ENCODE data around the gene NTN5.

NTN5 gene

DNA sequence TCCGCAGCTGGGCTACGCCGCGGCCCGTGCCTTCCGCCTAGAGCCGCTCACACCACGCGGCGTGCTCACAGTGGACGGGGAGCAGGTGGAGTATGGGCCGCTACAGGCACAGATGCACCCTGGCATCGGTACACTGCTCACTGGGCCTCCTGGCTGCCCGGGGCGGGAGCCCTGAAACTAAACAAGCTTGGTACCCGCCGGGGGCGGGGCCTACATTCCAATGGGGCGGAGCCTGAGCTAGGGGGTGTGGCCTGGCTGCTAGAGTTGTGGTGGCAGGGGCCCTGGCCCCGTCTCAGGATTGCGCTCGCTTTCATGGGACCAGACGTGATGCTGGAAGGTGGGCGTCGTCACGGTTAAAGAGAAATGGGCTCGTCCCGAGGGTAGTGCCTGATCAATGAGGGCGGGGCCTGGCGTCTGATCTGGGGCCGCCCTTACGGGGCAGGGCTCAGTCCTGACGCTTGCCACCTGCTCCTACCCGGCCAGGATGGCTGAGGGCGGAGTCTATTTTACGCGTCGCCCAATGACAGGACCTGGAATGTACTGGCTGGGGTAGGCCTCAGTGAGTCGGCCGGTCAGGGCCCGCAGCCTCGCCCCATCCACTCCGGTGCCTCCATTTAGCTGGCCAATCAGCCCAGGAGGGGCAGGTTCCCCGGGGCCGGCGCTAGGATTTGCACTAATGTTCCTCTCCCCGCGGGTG is 43.1 kb downstream of the NTN5 start:
- no peak for DNase-seq (ENCODE audit: low read depth, low spot score)

DNA sequence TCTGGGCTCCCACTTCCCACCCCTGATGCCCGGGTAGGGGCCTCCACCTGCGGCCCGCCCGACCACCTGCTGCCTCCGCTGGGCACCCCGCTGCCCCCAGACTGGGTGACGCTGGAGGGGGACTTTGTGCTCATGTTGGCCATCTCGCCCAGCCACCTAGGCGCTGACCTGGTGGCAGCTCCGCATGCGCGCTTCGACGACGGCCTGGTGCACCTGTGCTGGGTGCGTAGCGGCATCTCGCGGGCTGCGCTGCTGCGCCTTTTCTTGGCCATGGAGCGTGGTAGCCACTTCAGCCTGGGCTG is 43.6 kb downstream of the NTN5 start:
- DNase-seq (ENCODE audit: low read depth, low spot score) = no peak

DNA sequence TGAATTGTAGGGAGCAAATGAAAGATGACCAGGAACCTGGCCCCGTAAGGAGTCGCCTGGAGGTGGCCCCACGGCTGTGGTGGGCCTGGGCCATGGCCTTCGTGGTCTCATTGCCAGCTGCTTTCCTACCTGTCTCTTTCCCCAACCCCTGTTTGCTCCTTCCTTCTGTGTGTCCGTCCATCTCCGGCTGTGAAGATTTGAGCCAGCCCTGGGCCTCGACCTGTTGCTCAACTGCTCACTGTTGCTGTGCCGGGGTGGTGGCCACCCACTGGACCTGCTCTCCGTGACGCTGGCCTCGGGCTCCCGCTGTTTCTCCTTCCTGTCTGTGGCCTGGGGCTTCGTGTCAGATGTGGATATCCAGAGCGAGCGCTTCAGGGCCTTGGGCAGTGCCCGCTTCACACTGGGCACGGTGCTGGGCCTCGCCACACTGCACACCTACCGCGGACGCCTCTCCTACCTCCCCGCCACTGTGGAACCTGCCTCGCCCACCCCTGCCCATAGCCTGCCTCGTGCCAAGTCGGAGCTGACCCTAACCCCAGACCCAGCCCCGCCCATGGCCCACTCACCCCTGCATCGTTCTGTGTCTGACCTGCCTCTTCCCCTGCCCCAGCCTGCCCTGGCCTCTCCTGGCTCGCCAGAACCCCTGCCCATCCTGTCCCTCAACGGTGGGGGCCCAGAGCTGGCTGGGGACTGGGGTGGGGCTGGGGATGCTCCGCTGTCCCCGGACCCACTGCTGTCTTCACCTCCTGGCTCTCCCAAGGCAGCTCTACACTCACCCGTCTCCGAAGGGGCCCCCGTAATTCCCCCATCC is 44.1 kb downstream of the NTN5 start:
- DNase-seq (ENCODE audit: low read depth, low spot score) = no peak

DNA sequence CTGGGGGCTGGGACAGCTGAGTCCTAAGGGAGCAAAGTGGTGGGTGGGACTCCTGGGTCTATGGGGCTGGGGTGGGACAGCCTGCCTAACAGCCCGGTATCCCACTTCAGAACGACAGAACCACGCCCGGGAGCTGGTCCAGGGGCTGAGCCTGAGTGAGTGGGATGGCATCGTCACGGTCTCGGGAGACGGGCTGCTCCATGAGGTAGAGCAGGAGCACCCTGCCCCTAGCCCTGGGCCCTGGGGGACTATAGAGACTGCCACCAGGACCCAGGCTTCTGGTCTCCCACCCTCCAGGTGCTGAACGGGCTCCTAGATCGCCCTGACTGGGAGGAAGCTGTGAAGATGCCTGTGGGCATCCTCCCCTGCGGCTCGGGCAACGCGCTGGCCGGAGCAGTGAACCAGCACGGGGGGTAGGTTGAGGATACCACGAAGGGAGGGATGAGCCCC is 44.9 kb downstream of the NTN5 start:
- no peak for DNase-seq (ENCODE audit: low read depth, low spot score)

DNA sequence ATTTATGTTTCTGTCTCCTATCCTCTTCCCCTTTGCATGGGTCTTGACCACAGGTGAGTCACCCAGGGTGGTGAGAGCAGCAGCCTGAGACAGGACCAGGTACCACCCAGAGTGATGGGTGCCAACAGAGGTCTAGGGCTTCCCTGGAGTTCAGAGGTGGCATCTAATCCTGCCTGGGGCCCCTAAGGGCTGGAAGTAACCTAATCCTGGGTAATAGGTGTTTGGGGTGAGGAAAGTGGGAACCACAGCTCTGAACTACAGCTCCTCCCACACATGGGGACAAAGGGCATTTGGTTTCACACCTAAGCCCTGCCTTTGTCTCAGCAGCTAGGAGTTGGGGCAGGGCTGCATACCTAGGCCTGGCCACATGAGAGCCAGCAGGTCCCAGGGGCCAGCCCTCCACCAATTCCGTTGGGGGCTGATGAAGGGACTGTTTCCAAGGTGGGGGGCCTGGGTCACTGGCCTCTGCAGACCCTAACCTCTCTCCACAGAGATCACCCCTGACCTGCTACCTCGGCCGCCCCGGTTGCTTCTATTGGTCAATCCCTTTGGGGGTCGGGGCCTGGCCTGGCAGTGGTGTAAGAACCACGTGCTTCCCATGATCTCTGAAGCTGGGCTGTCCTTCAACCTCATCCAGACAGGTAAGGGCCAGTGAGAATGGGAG is 45.5 kb downstream of the NTN5 start:
- no peak for DNase-seq (ENCODE audit: low read depth, low spot score)

DNA sequence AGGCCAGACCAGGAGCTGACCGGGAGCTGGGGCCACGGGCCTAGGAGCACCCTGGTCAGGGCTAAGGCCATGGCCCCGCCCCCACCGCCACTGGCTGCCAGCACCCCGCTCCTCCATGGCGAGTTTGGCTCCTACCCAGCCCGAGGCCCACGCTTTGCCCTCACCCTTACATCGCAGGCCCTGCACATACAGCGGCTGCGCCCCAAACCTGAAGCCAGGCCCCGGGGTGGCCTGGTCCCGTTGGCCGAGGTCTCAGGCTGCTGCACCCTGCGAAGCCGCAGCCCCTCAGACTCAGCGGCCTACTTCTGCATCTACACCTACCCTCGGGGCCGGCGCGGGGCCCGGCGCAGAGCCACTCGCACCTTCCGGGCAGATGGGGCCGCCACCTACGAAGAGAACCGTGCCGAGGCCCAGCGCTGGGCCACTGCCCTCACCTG is 46.9 kb downstream of the NTN5 start:
- DNase-seq (ENCODE audit: low read depth, low spot score) = no peak

DNA sequence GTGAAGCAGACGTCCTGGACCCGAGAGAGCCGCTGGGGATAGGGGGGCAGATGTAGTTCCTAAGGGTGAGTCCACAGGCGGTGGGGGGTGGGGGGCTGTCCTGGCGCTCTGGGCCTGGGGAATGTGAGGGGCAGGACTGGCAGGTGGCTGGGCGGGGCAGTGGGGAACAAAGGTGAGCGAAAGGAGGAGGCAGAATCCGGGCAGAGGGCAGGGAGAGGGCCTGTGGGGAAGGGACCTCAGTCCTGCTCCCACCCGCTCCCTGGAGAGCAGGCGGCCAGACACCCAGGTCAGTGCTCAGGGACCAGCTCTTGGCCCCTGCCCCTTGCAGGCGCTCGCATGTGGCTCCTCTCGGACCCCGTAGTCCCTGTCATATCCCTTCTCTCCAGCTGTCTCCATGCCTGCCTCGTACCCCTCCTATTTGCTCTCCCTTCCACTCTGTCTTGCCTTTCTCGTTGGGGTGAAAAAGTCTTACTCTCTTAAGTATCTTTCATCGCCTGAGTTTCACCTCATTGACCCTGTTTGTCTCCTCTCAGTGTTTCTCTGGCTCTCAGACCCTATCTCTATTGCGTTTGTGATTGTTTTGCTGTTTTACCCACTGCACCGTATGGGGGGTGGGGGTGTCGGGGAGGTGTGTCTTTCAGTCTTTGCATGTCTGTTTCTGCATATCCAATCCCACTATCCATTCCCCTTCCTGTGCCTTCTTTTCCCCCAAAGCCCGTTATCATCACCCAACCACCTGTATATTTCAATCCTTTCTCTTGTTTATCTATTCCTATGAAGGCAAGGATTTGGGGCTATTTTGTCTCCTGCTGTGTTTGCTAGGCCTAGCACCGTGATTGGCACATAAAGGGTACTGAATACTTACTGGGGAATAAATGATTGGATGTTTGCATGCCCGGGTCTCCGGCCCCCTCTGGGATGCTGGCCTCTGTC is 47.8 kb downstream of the NTN5 start:
- DNase-seq (ENCODE audit: low read depth, low spot score) = no peak

DNA sequence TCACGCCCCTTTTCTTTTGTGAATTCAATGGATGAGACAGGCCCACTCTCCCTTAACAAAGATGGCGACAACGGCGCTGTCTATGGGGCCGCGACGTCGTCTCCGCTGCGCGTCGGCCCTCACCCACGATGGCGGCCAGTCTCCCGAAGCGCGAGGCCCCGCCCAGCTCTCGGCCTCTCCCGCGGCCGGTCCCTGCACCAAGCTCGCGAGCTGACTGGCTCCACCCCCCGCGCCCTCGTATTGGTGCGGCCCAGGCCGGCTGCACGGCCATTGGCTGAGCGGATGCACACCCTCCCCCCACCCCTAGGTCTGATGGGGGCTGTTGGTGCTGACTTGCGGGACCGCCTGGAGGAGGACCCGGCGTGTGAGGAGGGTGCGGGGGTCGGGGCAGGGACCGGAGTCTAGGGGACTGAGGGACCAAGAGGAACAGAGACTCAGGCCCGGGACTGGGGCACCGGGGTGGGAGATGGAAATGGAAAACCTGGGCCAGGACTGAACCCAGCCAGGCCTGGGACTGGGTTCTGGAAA is 48.7 kb downstream of the NTN5 start:
- no peak for DNase-seq (ENCODE audit: low read depth, low spot score)

DNA sequence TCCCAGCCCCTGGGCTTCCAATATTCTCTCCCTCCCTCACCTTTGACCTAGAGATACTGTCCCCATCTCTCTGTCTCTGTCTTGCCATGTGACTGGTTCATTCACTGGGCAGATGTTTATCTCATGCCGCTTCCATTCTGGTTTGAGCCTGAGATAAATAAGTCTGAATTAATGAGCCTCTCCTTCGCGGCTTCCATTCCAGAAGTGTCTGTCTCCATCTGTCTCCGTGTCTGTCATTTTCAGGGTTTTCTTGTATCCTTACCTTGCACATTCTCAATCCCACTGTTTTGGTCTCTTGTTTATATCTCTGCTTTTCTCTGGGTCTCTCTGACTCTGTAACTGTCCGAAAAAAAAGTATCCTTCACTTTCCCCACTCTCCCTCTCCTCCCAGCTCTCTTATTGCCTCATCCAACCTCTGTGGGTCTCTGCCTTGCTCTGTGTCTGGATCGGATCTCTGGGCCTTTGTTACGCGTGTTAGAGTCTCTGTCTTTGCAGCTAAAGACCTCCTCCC is 49.2 kb downstream of the NTN5 start:
- no peak for DNase-seq (ENCODE audit: low read depth, low spot score)

DNA sequence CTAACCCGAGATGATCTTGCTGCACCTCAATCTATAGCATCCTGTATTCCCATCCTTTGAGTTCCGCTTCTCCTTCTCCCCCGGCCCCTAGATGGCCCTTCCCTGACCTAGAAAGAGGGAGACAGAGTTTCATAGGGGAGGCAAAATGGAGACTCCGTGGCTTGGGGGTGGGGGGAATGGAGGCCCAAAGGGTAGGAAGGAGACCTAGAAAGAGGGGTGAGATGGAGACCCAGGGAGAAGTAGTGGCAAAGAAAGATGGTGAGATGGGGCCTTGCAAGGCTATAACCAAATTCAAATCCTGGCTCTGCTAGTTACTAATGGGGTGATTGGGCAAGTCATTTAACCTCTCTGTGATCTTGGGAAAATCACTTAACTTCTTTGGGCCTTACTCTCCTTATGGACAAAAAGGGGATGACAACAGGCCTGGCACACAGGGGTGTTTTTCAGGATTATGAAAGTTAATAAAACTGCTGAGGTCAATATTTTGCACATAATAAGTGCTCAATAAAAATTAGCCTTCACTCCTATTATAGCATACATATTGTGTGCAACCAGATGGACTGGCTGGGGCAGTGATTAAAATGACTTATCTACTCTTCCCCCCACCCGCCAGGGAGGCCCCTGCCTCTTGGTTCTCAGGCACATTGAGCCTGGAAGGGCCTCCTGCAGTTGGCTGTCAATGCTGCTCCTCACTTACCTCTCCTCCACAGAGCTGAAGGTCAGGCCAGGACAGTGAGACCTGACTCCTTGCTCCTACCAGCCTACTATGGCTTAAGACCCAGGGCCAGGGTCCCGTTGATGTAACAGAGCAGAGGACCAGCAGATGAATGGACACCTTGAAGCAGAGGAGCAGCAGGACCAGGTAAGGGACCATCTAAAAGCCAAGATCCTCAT is 52.9 kb downstream of the NTN5 start:
- no peak for DNase-seq (ENCODE audit: low read depth, low spot score)

DNA sequence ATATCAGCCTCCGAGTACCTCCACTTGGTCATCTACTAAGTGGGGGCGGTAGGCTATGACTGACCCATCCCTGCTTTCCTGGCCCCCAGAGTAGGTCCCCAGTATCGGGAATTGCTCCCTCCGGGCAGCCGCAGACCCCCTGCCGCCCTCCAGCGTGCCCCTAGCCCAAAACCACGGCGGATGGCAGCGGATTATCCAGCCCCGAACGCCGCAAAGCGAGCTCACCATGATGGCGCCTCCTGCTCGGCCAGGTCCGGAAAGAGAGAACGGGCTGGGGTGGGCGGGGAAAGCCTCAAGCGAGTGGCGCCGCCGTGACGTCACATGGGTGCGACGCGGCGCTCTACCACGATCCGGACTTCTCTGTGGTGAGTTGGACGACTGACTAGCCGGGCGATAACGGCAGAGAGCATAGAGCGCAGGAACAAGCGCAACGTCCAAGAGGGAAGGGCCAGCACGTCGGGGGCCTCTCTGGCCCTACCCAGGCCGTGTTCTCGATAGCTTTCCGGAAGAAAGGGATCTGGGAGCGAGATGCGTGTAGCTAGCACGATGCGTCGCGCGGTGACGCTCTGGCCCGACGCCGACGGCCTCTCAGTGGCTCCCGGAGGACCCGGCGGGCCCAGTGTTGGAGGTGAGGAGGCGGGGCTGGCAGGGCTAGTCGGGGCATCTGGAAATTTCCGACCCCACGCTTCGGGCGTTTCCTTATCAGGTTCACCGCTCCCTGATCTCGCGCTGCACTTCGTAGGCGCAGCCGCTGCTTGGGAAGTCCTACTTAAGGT is 53.7 kb downstream of the NTN5 start, which contains the start of the genes RPL18 and SPHK2:
TSS of gene RPL18 (minus strand) at position 263 of the 776 bp plus-strand sequence. CDS start at position 228, 35 bp downstream.
TSS of gene SPHK2 (plus strand) at position 591 of the 776 bp plus-strand sequence. CDS start 1,009 bp downstream, outside the sequence.
- DNase-seq (ENCODE audit: low read depth, low spot score) = peak; percentile 99

DNA sequence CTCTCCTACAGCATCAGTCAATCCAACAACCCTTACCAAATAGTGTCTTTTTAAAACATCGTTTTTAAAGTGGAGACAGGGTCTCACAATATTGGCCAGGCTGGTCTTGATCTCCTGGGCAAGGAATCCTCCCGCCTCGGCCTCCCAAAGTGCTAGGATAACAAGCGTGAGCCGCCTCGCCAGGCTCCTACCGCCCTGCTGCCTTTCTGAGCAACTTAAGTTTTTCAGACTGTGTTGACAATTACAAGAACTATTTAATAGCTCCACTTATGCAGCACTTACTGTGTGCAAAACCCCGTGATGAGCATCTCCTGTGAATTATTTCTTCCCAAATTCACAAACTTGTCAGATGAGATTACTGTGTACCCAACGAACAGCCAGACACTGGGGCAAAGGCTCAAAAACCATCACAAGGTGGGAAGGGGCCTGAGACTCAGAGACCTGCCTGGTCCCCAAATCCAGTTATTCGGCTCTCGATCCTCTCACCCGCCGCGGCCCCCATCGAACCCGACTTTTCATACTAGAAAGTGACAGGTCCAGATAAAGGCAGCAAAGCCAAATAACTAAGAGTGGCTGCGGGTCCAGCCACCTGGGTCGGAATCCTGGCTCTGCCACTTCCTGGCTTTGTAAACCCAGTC is 54.4 kb downstream of the NTN5 start:
- no peak for DNase-seq (ENCODE audit: low read depth, low spot score)

DNA sequence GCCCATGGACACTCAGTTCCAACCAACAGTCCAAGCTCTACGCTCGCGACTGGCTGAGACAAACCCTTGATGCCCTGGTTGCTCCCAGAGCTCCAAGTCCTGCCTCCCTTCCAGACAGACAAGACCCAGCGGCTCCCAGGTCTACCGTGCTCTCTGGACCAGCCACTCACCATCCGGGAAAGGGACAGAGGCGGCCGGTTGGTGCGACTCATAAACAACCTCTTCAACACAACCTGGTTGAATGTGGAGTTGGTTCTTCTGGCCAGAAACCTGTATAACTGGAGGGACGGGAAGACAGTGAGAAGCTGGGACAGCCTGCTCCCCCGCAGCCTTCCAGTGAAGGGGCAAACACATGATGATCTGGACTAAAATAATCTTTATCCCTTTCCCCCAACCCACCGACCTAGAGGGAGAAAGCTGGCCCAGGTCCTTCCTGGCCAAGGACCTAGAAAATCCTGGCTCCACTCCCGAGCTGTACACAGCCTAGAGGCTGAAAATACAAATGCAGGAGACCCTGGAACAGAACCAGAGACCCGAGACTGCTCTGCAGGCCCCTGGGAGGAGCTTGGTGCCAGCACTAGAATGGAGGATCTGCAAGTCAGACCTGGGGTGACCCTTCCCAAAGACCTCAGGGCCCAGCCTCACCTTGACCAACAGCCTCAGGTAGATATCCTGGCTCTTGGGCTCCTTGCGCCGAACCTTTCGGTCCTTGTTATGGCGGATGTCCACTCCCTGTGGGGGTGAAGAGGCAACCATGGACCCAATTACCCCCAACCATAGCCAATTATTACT is 55.5 kb downstream of the NTN5 start:
- no peak for DNase-seq (ENCODE audit: low read depth, low spot score)

DNA sequence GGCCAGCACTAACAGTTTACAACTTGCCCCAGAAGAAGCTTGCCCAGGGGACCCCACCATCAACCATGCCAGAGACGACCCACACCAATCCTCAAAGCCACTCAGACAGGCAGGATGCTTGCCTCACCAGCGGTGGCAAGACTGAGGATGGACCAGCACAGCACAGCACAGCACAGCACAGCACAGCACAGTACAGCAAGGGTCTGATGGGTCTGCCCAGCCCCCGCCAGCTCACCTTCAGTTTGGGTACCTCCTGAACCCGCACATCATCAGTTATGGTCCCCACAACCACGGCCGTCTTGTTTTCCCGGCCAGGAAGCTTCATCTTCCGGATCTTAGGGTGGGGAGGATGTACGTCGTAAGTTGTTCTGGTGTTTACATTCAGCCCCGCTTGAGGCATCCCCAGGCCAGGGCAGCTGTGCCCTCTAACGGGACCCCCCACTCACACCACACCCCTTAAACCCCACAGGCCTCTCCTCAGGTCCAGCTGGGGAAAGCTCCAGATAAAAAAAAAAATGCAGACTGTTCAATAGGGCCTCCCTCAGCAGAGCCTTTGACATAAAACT is 56.2 kb downstream of the NTN5 start:
- no peak for DNase-seq (ENCODE audit: low read depth, low spot score)

DNA sequence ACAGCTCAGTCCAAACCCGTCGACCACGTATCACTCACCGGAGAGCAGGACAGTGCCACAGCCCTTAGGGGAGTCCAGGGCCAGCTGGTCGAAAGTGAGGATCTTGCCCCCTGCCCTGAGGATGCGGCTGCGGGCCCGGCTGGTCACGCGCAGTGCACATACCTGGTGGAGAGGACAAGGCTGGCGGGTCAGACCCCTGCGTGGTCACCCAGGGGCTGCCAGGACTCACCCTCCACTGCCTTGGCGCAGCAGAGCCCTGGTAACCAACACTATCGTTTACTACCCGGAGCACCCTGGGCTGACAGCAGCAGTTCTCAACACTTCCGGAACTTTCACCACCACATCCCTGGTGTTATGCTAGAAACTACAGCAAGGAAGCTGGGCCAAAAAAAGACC is 56.8 kb downstream of the NTN5 start:
- no peak for DNase-seq (ENCODE audit: low read depth, low spot score)

DNA sequence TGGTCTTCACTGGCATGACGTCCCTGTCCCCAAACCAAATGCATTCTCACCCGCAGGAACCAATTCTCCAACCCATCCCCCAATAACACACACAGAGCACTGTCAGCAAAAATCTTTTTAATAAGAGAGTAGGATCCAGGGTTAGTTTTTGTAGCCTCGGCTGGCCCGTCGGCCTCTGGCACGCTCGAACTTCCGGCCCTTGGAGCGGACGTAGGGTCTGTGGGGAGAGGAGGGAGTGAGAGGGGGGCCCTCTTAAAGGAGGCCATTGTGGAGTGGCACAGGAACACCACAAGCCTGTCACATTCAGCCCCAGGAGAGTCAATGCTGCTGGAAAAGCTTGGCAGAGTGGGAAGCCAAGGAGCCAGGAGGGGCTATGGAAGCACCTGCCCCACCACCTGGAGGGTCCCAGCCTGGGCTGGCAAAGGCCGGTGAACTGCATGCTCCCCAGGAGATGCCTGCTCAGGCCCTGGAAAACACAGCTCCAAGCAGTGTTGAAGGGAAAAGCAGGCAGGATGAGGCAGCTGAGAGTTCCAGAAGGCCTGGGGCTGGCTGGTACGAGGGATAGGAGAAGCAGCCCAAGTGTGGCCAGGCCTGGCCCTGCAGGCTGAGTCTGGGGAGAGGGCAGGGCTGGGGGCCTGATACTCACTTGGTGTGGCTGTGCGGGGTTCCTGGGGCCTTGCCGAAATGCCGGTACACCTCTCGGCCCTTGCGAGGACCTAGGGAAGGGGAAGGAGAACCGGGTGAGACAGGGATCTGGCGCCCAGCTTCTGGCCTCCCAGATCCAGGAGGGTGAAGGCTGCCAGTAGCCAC is 57.4 kb downstream of the NTN5 start:
- no peak for DNase-seq (ENCODE audit: low read depth, low spot score)
